ENCODE data around the gene COL17A1.

COL17A1 gene

DNA sequence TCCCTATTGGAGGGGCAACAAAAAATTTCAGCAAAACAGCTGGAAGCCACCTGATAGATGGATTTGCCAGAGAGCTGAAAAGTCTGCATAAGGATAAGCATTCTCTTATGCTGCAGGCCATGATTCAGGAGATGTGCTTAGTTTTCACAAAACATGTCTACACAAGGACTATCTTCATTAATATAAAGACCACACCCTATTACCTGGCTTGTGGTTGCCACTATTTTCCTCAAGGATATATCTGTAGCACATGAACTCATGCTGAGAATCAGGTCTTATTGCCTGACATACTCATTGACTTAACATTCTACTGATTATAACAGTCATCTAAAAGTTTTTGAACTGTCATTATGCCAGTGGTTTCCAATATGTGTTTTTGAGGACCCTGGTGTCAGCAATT, 7.1 kb upstream of the COL17A1 start:
- DNase-seq: no peak

DNA sequence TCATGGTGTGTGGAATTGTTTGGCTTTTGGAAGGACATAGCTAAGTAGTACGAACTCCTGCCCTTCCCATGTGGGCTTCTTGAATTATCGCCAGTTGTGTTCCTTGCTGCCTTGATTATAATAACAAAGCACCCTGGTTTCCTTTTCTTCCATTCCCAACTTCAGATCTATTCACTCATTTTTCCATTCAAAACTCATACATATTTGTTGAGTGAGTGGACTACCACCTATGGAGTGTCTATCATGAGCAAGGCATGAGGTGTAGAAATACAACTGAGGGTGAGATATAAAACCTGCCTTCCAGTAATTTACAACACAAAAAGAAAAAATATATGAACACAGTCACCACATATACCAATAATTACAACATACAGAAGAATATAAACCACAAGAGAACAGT, 4.9 kb upstream of the COL17A1 start:
- no peak for DNase-seq

- no peak for DNase-seq
These were observed 3.9 kb upstream of the COL17A1 start for GRCh38 chr10:104089621-104090020.

DNA sequence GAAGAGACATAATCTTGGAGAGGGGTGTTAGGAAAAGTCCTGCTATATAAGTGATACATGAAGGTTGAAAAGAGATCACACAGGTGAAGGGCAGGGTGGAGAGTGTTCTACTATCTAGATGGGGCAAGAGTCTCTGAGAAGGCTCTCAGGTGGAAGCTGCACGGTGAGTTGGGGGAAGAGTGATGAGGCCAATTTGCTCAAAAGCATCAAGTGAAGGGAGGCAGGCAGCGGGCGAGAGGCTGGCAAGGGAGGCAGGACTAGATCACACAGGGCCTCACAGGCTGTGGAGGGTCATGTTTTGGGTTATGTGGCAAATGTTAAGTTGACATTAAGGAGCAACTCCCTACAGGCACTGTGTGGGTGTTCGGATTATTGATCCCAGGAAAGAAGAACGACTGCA, 2.6 kb upstream of the COL17A1 start:
- no peak for DNase-seq

DNA sequence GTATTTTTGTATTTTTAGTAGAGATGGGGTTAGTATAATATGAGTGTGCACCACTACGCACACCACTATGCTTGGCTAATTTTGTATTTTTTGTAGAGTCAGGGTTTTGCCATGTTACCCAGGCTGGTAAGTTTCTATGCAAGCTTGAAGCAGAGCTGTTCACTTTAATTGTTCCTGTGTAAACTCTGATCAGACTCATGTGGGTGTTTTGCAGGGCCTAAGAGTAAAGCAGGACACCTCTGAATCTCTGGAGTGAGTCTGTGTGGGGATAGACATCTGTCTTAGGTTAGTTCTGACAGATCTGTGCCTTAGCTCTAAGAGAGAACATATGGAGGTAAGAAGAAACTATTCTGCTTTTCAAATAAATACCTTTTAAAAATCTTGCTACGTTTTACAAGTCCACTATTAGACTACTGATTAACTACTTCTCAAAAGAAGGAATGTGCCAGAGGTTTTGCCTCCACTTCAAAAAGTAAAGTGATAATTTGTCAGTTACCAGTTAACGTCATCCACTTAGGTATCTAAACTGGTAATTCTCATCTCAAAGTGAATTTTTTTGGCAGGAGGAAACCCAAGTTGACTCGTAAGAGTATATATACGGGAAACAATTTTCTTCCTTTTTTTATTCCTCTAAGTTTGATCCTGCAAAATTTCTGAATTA, 1.1 kb downstream of the COL17A1 start:
- no peak for DNase-seq

- no peak for DNase-seq
These were observed 3.7 kb downstream of the COL17A1 start for GRCh38 chr10:104081998-104082397.

DNA sequence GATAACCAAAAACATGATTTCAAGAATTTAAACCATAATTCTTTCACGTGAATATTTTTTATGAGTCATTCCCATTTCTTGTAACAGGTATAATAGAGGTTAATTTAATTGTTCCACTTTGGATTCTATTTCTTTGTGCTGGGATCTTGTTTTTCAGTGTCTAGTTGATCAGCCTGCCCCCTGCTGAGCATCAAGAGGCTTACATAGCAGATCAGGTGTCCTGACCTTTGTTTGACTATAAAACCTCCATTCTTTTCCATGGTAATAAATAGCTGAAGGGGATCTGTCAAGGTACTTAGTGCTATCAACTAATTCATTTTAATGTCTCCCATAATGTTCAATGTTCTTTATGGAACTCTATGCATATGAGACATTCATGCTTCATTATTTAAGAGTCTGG, 4.9 kb downstream of the COL17A1 start:
- no peak for DNase-seq

DNA sequence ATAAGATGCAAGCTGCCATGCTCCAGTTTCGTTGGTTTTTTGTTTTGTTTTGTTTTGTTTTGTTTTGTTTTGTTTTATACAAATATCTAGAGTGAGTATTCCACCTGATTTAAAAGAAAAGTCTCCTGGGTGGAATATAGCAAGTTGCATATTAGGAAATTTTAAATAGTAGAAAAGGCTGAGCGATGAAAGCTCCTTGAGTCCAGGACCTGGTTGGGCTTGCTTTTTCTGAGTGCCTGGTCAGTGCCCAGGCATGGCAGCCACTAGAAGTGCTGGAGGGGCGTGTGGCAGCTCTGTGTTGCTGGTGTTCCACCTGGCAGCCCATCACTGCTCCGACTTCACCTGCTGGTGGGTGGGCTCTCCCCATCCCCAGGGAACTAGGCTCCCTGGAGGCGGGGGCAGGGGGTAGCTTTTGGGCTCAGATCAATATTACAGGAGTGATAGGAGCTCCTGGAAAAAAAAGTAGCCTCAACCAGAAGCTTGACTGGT, 8.0 kb downstream of the COL17A1 start:
- no peak for DNase-seq

DNA sequence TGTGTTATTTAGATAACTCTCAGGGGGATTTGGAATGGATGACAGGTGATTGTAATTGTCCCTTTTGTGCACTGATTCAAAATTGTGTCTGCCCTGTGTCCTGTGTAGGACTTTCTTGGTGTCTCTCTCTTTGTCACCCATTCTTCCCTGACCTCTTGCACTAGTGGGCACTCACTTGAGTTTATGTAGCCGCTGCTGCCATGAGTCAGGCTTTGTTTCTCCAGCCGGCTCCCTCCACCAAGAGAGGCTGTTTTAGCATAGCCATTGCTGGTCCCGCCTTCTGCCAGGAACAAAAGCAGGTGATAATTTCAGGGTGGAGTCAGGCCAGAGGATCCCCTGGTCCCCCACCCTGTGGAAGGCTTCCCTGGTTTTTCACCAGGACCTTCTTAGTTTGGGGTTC, 8.4 kb downstream of the COL17A1 start:
- DNase-seq: no peak

DNA sequence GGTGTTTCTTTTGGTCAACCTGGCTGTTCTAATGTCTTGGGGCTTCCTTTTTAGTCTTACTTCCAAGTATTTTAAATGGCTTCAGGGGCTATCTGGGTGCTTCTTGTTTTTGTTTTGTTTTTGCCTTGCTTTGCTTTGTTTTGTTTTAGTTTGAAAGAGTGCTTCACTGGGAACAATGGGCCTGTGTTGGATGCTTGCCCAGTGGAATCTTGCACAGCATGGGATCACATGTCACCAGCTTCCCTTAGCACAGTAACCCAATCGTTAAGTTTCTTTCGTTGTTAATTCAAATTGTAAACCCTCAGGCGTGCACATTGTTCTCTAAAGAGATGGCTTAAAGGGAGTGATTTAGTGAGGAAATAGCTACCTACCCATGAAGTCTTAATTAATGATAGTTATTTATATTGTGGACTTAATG, 8.9 kb downstream of the COL17A1 start:
- DNase-seq: no peak

- no peak for DNase-seq
These were observed 11.2 kb downstream of the COL17A1 start for GRCh38 chr10:104074505-104074904.

GRCh38 chr10:104072786-104073185, 12.9 kb downstream of the COL17A1 start:
- no peak for DNase-seq

- DNase-seq: no peak
These were observed 16.1 kb downstream of the COL17A1 start for GRCh38 chr10:104069613-104070012.

GRCh38 chr10:104067525-104067924, 18.2 kb downstream of the COL17A1 start:
- DNase-seq: no peak

GRCh38 chr10:104066945-104067344, 18.7 kb downstream of the COL17A1 start:
- DNase-seq: no peak

DNA sequence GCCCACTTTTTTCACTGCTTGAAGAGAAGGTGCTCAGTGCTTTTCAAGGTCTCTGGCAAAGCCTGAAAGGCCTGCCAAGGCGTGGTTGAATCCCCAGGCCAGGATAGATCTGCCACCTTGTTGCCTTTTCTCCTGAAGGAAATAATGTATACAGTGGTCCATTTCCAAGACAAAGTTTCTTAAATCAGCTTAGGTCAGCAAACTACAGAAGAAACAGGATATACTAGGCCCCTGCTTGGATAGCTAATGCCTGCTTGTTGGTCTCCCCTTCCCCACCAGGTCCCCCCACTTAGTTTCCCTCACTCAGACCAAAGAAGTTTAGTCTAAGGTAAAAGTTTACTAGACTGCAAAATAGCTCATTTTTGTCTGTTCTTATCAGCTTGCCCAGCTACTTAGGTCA, 19.9 kb downstream of the COL17A1 start:
- DNase-seq: no peak

- no peak for DNase-seq
These were observed 24.5 kb downstream of the COL17A1 start for GRCh38 chr10:104061196-104061595.

- DNase-seq: no peak
These were observed 26.3 kb downstream of the COL17A1 start for GRCh38 chr10:104059364-104059763.

DNA sequence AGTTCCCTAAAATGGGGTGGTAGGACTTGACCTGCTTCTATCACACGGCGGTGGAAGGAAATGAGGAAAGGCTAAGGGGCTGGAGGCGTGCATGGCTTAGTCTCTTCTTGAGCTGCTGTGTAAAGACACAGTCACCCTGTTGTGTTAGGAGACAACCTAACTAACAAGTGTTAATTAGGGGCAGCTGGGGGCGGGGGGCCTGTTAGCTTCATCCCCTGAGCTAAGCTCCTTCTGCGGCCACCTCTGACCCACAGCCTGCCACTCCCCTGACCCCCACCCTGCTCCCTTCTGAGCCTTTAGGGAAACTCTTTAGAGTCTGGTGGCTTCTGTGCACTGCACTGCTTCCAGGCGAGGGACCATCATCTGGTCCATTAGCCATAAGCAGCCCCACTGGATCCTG, 28.0 kb downstream of the COL17A1 start:
- no peak for DNase-seq

DNA sequence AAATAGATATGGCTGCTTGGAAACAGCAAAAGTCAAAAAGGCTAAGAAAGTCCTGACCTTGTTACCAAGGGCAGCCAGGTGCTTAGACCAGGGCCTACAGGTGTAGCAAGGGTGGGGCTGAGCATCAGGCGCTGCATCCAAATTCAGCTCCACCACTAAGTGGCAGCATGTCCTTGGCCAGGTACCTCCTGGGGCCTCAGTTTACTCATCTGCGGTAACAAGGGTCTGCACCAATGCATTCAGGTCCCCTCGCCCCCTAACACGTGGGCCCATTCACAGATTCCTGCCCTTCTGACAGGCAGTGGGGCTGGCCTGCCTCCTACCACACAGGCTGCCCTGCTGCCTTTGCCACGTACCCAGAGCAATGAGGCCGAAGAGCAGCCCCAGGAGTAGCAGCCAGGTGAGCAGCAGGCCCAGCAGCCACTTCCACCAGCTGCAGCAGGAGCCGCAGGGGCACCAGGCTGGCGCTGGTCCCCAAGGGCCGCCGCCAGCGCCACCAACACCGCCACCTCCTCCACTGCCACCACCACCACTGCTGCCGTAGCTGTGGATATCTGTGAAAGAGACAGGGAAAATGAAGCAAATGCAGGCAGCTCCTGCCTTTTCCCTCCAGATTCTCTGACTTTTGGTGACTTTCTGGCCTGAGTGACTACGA, 28.9 kb downstream of the COL17A1 start:
- no peak for DNase-seq

GRCh38 chr10:104054430-104054829, 31.2 kb downstream of the COL17A1 start:
- no peak for DNase-seq

GRCh38 chr10:104053201-104053600, 32.5 kb downstream of the COL17A1 start:
- DNase-seq: no peak

GRCh38 chr10:104052431-104052830, 33.2 kb downstream of the COL17A1 start:
- no peak for DNase-seq

GRCh38 chr10:104049504-104050250, 36.0 kb downstream of the COL17A1 start:
- no peak for DNase-seq
